HFF-Myc (cell line): ENCODE results near the gene TP53.

Experiments used
- DNase-seq: peaks from one replicate; pipeline ENCODE4 v3.0.0-alpha.2; 2011; ENCODE audit warnings: low read depth; ENCODE audit errors: extremely low read depth
- H3K4me3 ChIP-seq: replicated peaks from 2 replicates; pipeline ENCODE4 v1.5.1; 2011; ENCODE audit warnings: low read depth, mild to moderate bottlenecking, control low read depth, low read length
- TF ChIP-seq, protein P1 (sequence below): IDR thresholded peaks from 2 replicates; pipeline ENCODE4 v1.5.1; 2012; ENCODE audit warnings: mild to moderate bottlenecking, low read depth, low read length, control low read depth; ENCODE audit errors: missing control alignments

The TP53 gene

DNA sequence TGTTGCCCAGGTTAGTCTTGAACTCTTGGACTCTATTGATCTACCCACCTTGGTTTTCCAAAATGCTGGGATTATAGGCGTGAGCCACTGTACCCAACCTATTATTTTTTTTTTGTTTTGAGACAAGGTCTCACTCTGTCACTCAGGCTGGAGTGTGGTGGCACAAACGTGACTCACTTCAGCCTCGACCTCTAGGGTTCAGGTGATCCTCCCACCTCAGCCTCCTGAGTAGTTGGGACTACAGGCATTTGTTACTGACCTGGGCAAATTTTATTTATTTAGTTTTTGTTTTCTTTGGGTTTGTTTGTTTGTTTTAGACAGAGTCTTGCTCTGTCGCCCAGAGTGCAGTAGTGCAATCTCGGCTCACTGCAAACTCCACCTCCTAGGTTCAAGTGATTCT lies 63.6 kb downstream of the TP53 start:
- TF ChIP-seq, protein P1, sequence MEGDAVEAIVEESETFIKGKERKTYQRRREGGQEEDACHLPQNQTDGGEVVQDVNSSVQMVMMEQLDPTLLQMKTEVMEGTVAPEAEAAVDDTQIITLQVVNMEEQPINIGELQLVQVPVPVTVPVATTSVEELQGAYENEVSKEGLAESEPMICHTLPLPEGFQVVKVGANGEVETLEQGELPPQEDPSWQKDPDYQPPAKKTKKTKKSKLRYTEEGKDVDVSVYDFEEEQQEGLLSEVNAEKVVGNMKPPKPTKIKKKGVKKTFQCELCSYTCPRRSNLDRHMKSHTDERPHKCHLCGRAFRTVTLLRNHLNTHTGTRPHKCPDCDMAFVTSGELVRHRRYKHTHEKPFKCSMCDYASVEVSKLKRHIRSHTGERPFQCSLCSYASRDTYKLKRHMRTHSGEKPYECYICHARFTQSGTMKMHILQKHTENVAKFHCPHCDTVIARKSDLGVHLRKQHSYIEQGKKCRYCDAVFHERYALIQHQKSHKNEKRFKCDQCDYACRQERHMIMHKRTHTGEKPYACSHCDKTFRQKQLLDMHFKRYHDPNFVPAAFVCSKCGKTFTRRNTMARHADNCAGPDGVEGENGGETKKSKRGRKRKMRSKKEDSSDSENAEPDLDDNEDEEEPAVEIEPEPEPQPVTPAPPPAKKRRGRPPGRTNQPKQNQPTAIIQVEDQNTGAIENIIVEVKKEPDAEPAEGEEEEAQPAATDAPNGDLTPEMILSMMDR: no peak
- H3K4me3 ChIP-seq: no peak overlapping the region
- no peak for DNase-seq

DNA sequence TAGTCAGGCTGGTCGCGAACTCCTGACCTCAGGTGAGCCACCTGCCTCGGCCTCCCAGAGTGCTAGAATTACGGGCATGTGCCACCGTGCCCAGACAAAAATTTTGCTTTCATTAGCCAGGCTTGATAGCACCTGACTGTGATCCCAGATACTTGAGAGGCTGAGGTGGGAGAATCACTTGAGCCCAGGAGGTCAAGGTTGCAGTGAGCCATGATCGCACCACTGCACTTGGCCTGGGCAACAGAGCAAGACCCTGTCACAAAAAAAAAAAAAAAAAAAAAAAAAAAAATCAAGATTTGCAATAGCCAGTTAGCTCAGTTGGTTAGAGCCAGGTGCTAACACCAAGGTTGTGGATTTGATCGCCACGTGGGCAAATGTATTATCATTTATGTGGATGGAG lies 66.5 kb downstream of the TP53 start:
- TF ChIP-seq, protein P1: no peak
- no peak overlapping the region for H3K4me3 ChIP-seq
- DNase-seq: no peak

GRCh38 chr17:7618608-7619007 lies 68.7 kb downstream of the TP53 start:
- no peak overlapping the region for H3K4me3 ChIP-seq
- no peak for DNase-seq
- TF ChIP-seq, protein P1: no peak
